GM23338 (cell line): Measurements from ENCODE around the gene MYLK4. TPM values are rescaled to one million over a fixed set of nuclear protein-coding genes. Genes with fewer than 3 reads are reported as not detected.

Experiments
- ATAC-seq: fragments of 200-7000 bp; cut with Tn5 transposase; 3 replicates; pipeline ENCODE4 v1.9.1; 2020
- DNase-seq: peaks from one replicate; pipeline ENCODE4 v3.0.0-alpha.2; 2015; ENCODE audit warnings: low spot score
- H2AFZ ChIP-seq: fragments of 200-600 bp; sonication (generic); 2 replicates; pipeline ENCODE4 v1.8.0; 2016; ENCODE audit warnings: antibody characterized with exemption, mild to moderate bottlenecking, moderate library complexity
- H3F3A ChIP-seq: fragments of 200-600 bp; sonication (generic); replicated peaks from 2 replicates; pipeline ENCODE4 v1.8.0; 2017; ENCODE audit warnings: antibody characterized with exemption, mixed run types, low read depth
- H3K27ac ChIP-seq: fragments of 200-600 bp; sonication (generic); 2 replicates; pipeline ENCODE4 v1.6.1; 2016; ENCODE audit warnings: low read depth
- H3K27me3 ChIP-seq: fragments of 200-600 bp; sonication (generic); 2 replicates; pipeline ENCODE4 v1.8.0; 2016; ENCODE audit warnings: mild to moderate bottlenecking, mixed run types, moderate library complexity; ENCODE audit not compliant: insufficient read depth
- H3K36me3 ChIP-seq: fragments of 200-600 bp; sonication (generic); 2 replicates; pipeline ENCODE4 v1.8.0; 2016; ENCODE audit warnings: mild to moderate bottlenecking; ENCODE audit not compliant: insufficient read depth
- H3K4me1 ChIP-seq: fragments of 200-600 bp; sonication (generic); 2 replicates; pipeline ENCODE4 v1.8.0; 2016; ENCODE audit warnings: mild to moderate bottlenecking, moderate library complexity; ENCODE audit not compliant: insufficient read depth
- H3K4me2 ChIP-seq: fragments of 200-600 bp; sonication (generic); 2 replicates; pipeline ENCODE4 v1.7.1; 2017; ENCODE audit warnings: mixed run types
- H3K4me3 ChIP-seq: fragments of 200-600 bp; sonication (generic); 2 replicates; pipeline ENCODE4 v1.6.1; 2016; ENCODE audit warnings: mixed run types
- H3K79me2 ChIP-seq: fragments of 200-600 bp; sonication (generic); replicated peaks from 2 replicates; pipeline ENCODE4 v1.8.0; 2017; ENCODE audit warnings: mild to moderate bottlenecking; ENCODE audit not compliant: insufficient read depth
- H3K9me2 ChIP-seq: fragments of 200-600 bp; sonication (generic); 2 replicates; pipeline ENCODE4 v1.8.0; 2017; ENCODE audit not compliant: insufficient read depth
- H4K20me1 ChIP-seq: fragments of 200-600 bp; sonication (generic); replicated peaks from 2 replicates; pipeline ENCODE4 v1.8.0; 2017; ENCODE audit warnings: mild to moderate bottlenecking; ENCODE audit not compliant: insufficient read depth
- H3K27ac Mint-ChIP-seq: 2 replicates; pipeline ENCODE4 v1.8.0; 2020; ENCODE audit warnings: inconsistent platforms, mild to moderate bottlenecking, moderate library complexity, mixed read lengths
- H3K27me3 Mint-ChIP-seq: 3 replicates; pipeline ENCODE4 v1.8.0; 2022; ENCODE audit warnings: low read depth, mild to moderate bottlenecking, moderate library complexity, mixed read lengths, inconsistent platforms; ENCODE audit not compliant: insufficient read depth, poor library complexity
- H3K36me3 Mint-ChIP-seq: 3 replicates; pipeline ENCODE4 v1.8.0; 2021; ENCODE audit warnings: low read depth, mild to moderate bottlenecking, inconsistent platforms, moderate library complexity, mixed read lengths
- H3K4me1 Mint-ChIP-seq: 3 replicates; pipeline ENCODE4 v1.8.0; 2020; ENCODE audit warnings: mild to moderate bottlenecking, inconsistent platforms, mixed read lengths
- H3K4me3 Mint-ChIP-seq: 3 replicates; pipeline ENCODE4 v1.8.0; 2021; ENCODE audit warnings: moderate library complexity, mild to moderate bottlenecking, inconsistent platforms, mixed read lengths
- H3K9me3 Mint-ChIP-seq: 3 replicates; pipeline ENCODE4 v1.8.0; 2020; ENCODE audit warnings: moderate library complexity, mild to moderate bottlenecking, inconsistent platforms, mixed read lengths
- CREB1 ChIP-seq: fragments of 250-450 bp; sonication (Bioruptor Pico); IDR thresholded peaks from 2 replicates; pipeline ENCODE4 v1.5.0; 2020; ENCODE audit warnings: low read depth, mild to moderate bottlenecking, moderate library complexity
- CTCF ChIP-seq, 2 experiments: fragments of 200-600 bp in 1 of 2; sonication (generic) in 1 of 2; conservative IDR thresholded peaks; 2 replicates each; pipeline versions ENCODE4 v1.5.1 to v1.6.1; 2016 to 2017; ENCODE audit warnings: antibody characterized with exemption in 2 of 2, low read depth in 2 of 2, mild to moderate bottlenecking in 2 of 2, moderate library complexity in 1 of 2
- ETS1 ChIP-seq: IDR thresholded peaks from 2 replicates; pipeline ENCODE4 v1.6.1; 2016; ENCODE audit warnings: antibody characterized with exemption
- EZH2 ChIP-seq: fragments of 200-600 bp; sonication (generic); IDR thresholded peaks from one replicate; pipeline ENCODE4 v1.8.0; 2017; ENCODE audit warnings: antibody characterized with exemption, mild to moderate bottlenecking, low read depth; ENCODE audit not compliant: unreplicated experiment
- EZH2phosphoT487 ChIP-seq: fragments of 200-600 bp; sonication (generic); IDR thresholded peaks from one replicate; pipeline ENCODE4 v1.8.1; 2018; ENCODE audit warnings: antibody characterized with exemption; ENCODE audit not compliant: unreplicated experiment
- JUNB ChIP-seq: IDR thresholded peaks from one replicate; pipeline ENCODE4 v1.6.1; 2016; ENCODE audit warnings: antibody characterized with exemption; ENCODE audit not compliant: unreplicated experiment
- NANOG ChIP-seq: IDR thresholded peaks from 2 replicates; pipeline ENCODE4 v1.6.1; 2016; ENCODE audit warnings: antibody characterized with exemption, borderline replicate concordance
- POLR2AphosphoS5 ChIP-seq: IDR thresholded peaks from 2 replicates; pipeline ENCODE4 v1.6.1; 2016; ENCODE audit warnings: antibody characterized with exemption, low read depth
- REST ChIP-seq: IDR thresholded peaks from one replicate; pipeline ENCODE4 v1.6.1; 2018; ENCODE audit warnings: antibody characterized with exemption; ENCODE audit not compliant: unreplicated experiment
- STAT1 ChIP-seq: IDR thresholded peaks from one replicate; pipeline ENCODE4 v1.6.1; 2016; ENCODE audit warnings: antibody characterized with exemption; ENCODE audit not compliant: unreplicated experiment
- ZNF114 ChIP-seq: fragments of 250-450 bp; sonication (Bioruptor Pico); IDR thresholded peaks from 2 replicates; pipeline ENCODE4 v1.5.0; 2020; ENCODE audit warnings: mild to moderate bottlenecking, moderate library complexity
- ZNF331 ChIP-seq: fragments of 250-450 bp; sonication (Bioruptor Pico); IDR thresholded peaks from 2 replicates; pipeline ENCODE4 v1.5.0; 2020; ENCODE audit warnings: low read depth, mild to moderate bottlenecking, moderate library complexity
- ZNF462 ChIP-seq: fragments of 250-450 bp; sonication (Bioruptor Pico); IDR thresholded peaks from 2 replicates; pipeline ENCODE4 v1.5.0; 2020; ENCODE audit warnings: mild to moderate bottlenecking, moderate library complexity
- polyA plus RNA-seq: library from polyadenylated mRNA; unstranded; fragments of >200 nt; fragmentation: Nextera tagmentation; extraction: Ambion mirVana; gene quantifications from 2 replicates; pipeline ENCODE4 v1.2.1, GENCODE V29; 2016
- total RNA-seq: library from RNA; depleted of rRNA; stranded (reverse); fragments of >200 nt; shearing (Covaris generic); gene quantifications from 2 replicates; pipeline ENCODE4 v1.2.3, GENCODE V29; 2014

The MYLK4 gene
- total and polyA plus RNA-seq, 2 experiments from 2014 or later, result 0.03 to 0.17 TPM

GRCh38 chr6:2665146-2666070, 85.3 kb downstream of the MYLK4 start:
- H3K9me3 Mint-ChIP-seq, result peaks cover 14% of the 10 kb centered on the region
- DNase-seq (peak; percentile 19), ATAC-seq (peak; percentile 77)
- no peak overlapping the region for H3K27ac ChIP-seq
- H3K36me3 ChIP-seq, result no peaks in the 10 kb centered on the region
- H2AFZ ChIP-seq, result peak overlapping the region; percentile 12; the same call in 1 of the 2 replicates
- H3K4me1 ChIP-seq, result peaks cover 19% of the 10 kb centered on the region
- no peaks in the 10 kb centered on the region for H3K27me3 ChIP-seq
- peak overlapping the region; percentile 68 for H3K4me2 ChIP-seq
- H3K4me3 ChIP-seq, result no peak overlapping the region
- peaks cover 29% of the 10 kb centered on the region for H3K4me1 Mint-ChIP-seq
- H3K27me3 Mint-ChIP-seq, result peaks cover 18% of the 10 kb centered on the region
- no peaks in the 10 kb centered on the region for H4K20me1 ChIP-seq
- TF ChIP-seq NANOG, result no peak
- TF ChIP-seq POLR2AphosphoS5, result no peak
- no peak for TF ChIP-seq ZNF331 (CRISPR knock-in tag)
- no peak for TF ChIP-seq ZNF462 (CRISPR knock-in tag)
- no peak for TF ChIP-seq REST
- no peak for TF ChIP-seq EZH2
- TF ChIP-seq ZNF114 (CRISPR knock-in tag), result no peak
- no peak for TF ChIP-seq JUNB
- no peak for TF ChIP-seq ETS1
- no peak for TF ChIP-seq CTCF (conservative IDR thresholded peaks at IDR 0.05; ENCODE audit: low read depth in 2 of 2)
- TF ChIP-seq STAT1, result no peak
- no peak for TF ChIP-seq CREB1 (CRISPR knock-in tag)
- TF ChIP-seq EZH2phosphoT487, result no peak
- H3K36me3 Mint-ChIP-seq, result peaks cover 19% of the 10 kb centered on the region
- peak overlapping the region; percentile 68 for H3K27ac Mint-ChIP-seq
- no peaks in the 10 kb centered on the region for H3F3A ChIP-seq
- H3K9me2 ChIP-seq, result peaks cover 6% of the 10 kb centered on the region; the same call in 1 of the 2 replicates
- H3K4me3 Mint-ChIP-seq, result peak overlapping the region; percentile 5; the same call in 1 of the 3 replicates
- no peaks in the 10 kb centered on the region for H3K79me2 ChIP-seq
